Measurements from ENCODE around the gene LHPP. TPM values are rescaled to one million over a fixed set of nuclear protein-coding genes. Genes with fewer than 3 reads are reported as not detected.
A peak's percentile ranks its signal among the peaks of the same experiment; 100 is the strongest.
"Not testable (repeated sequence)": the region's sequence is repeated elsewhere in the genome, so short reads cannot be mapped to it uniquely, and the experiment has no call there.

LHPP gene
- total and polyA plus RNA-seq, 11 donors = 5.6 to 23.5 (median 13.2) TPM

DNA sequence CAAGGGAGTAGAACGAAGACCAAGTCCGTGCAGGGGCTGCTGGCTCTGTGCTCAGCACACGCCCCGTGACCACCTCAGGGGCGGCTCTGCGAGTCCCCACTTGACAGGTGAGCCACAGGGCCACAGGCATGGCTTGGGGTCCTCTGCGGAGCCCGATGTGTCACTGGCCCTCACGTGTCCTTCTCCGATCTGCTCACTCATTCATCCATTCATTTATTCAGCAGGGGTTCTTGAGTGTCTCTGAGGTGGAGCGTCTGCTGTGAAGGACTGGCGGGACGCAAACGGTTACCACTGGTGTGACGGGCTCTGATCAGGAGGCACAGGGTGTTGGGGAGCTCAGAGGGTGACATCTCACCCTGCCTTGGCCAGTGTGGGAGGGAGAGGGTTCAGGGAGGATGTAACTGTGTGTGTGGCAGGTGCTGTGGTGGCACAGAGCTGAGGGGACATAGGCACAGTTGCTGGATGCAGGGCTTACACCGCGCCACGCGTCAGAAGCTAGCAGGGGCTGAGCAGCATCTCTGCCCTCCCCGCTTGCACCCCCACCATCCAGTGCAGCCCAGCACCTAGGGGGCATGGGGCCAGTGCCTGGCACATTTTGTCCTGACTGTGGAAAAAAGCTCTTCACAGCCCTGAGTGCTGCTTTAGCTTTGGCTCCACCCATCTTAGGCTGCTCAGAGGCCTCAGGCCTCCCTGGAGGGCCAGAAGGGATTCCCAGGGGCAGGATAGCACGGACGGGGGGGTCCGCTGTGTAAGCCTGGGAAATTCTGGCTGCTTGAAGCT is 116.8 kb downstream of the LHPP start:
- H3K27ac ChIP-seq = no peak overlapping the region
- no peaks in the 10 kb centered on the region for H3K36me3 ChIP-seq
- no peaks in the 10 kb centered on the region for H3K4me1 ChIP-seq
- DNase-seq (peak in 3 of 5 donors; percentile 14 to 46 (median 14)), ATAC-seq (peak in 1 of 4 donors; percentile 16)
- H3K9me3 ChIP-seq = peaks cover 0 to 18% (median 0%) of the 10 kb centered on the region in 12 donors
- H3K27me3 ChIP-seq = no peaks in the 10 kb centered on the region
- intact Hi-C loops (cut with DNase I) = no loop called here
- 91 to 97% (median 92%) methylated on average over 20 to 23 of the region's 23 CpGs for WGBS, 4 donors
- H3K4me3 ChIP-seq = no peak overlapping the region
- no peak for TF ChIP-seq POLR2A (IDR thresholded peaks at IDR 0.05)
- TF ChIP-seq, protein P1, sequence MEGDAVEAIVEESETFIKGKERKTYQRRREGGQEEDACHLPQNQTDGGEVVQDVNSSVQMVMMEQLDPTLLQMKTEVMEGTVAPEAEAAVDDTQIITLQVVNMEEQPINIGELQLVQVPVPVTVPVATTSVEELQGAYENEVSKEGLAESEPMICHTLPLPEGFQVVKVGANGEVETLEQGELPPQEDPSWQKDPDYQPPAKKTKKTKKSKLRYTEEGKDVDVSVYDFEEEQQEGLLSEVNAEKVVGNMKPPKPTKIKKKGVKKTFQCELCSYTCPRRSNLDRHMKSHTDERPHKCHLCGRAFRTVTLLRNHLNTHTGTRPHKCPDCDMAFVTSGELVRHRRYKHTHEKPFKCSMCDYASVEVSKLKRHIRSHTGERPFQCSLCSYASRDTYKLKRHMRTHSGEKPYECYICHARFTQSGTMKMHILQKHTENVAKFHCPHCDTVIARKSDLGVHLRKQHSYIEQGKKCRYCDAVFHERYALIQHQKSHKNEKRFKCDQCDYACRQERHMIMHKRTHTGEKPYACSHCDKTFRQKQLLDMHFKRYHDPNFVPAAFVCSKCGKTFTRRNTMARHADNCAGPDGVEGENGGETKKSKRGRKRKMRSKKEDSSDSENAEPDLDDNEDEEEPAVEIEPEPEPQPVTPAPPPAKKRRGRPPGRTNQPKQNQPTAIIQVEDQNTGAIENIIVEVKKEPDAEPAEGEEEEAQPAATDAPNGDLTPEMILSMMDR (IDR thresholded peaks at IDR 0.05) = no peak

DNA sequence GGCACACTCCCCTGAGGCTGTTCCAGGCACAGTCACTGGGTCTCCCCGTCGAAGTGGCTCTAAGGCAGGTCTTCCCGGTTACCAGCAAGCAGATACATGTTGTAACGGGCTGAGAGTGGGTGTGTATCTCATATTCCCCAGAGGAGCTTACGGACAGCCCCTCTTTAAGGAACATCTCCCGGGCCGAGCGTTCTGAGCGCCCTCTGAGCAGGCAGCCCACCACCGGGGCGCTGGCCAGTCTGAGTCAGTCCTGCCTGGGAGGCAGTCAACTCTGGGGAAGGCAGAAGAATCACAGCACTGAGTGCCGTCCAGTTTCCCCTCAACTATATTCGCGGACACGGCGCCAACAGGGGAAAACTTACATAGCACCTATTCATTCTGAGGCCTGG is 117.4 kb downstream of the LHPP start:
- Histone ChIP-seq H3K27ac (no peak overlapping the region), H3K4me1 (no peaks in the 10 kb centered on the region), H3K9me3 (peaks cover 0 to 18% (median 0%) of the 10 kb centered on the region in 12 donors), H3K27me3 (no peaks in the 10 kb centered on the region), H3K36me3 (no peaks in the 10 kb centered on the region), H3K4me3 (no peak overlapping the region)
- TF ChIP-seq, protein P1 (IDR thresholded peaks at IDR 0.05) = no peak
- TF ChIP-seq POLR2A (IDR thresholded peaks at IDR 0.05) = no peak
- WGBS, 4 donors = 66 to 79% (median 76%) methylated on average over 16 of the region's 16 CpGs
- DNase-seq (peak in 3 of 5 donors; percentile 14 to 60 (median 27)), ATAC-seq (peak in 2 of 4 donors; percentile 13 to 31)
- intact Hi-C loops (cut with DNase I) = no loop called here

DNA sequence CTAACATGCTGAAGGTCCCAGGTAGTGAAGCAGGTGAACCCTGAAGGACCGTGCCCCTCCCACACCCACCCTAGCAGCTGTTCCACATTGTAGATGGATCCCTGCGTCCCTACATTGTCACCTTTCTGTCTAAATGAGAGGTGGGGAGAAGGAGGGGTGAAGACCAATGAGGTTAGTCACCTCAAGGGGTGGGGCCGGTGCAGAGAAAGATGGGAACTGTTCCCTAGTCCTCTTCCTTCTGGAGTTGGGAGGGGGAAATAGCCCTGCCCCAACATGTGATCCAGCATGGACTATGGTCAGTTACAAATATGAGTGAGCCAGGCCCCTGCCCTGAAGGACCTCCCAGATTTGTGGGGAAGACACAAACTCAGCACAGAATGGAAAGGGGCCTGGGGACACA is 124.5 kb downstream of the LHPP start:
- H3K27ac ChIP-seq = no peak overlapping the region
- 96 to 100% (median 97%) methylated on average over 3 of the region's 3 CpGs for WGBS, 4 donors
- H3K4me1 ChIP-seq = peaks cover 0 to 22% (median 12%) of the 10 kb centered on the region in 12 donors

DNA sequence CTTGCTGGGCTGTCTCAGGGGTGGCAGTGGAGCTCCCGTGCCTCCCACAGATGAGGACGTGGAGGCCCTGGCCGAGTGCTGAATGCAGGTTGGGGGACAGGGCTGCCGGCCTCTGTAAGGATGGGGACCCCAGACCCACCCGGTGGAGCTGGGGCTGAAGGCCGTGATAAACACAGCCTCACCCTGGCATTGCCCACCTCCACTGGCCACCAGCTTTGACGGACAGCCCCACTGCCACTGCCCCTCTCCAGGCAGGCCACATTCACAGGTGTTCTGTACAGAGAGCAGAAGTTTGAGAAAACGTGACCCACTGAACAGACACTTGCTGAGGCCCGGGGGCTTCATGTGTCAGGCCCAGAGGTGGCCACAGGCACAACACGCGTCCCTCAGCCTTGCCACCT is 126.2 kb downstream of the LHPP start:
- Histone ChIP-seq H3K27ac (peak overlapping the region in 1 of 12 donors; percentile 41), H3K36me3 (no peaks in the 10 kb centered on the region), H3K27me3 (no peaks in the 10 kb centered on the region), H3K4me3 (no peak overlapping the region), H3K4me1 (peaks cover 0 to 22% (median 12%) of the 10 kb centered on the region in 12 donors), H3K9me3 (peaks cover 0 to 5% (median 0%) of the 10 kb centered on the region in 12 donors)
- 94 to 97% (median 95%) methylated on average over 11 of the region's 11 CpGs for WGBS, 4 donors
- TF ChIP-seq POLR2A (IDR thresholded peaks at IDR 0.05) = no peak
- TF ChIP-seq, protein P1 (IDR thresholded peaks at IDR 0.05) = no peak
- no peak for ATAC-seq
- intact Hi-C loops (cut with DNase I) = no loop called here
- DNase-seq = peak in 2 of 5 donors; percentile 14 to 31

More for the DNA sequence above, 124.5 kb downstream of the LHPP start:
- DNase-seq (peak in 1 of 5 donors; percentile 5), ATAC-seq (no peak)
- intact Hi-C loops (cut with DNase I) = no loop called here
- Histone ChIP-seq H3K9me3 (peaks cover 0 to 3% (median 0%) of the 10 kb centered on the region in 12 donors), H3K36me3 (no peaks in the 10 kb centered on the region), H3K4me3 (no peak overlapping the region), H3K27me3 (no peaks in the 10 kb centered on the region)
- TF ChIP-seq, protein P1 (IDR thresholded peaks at IDR 0.05) = no peak
- no peak for TF ChIP-seq POLR2A (IDR thresholded peaks at IDR 0.05)

DNA sequence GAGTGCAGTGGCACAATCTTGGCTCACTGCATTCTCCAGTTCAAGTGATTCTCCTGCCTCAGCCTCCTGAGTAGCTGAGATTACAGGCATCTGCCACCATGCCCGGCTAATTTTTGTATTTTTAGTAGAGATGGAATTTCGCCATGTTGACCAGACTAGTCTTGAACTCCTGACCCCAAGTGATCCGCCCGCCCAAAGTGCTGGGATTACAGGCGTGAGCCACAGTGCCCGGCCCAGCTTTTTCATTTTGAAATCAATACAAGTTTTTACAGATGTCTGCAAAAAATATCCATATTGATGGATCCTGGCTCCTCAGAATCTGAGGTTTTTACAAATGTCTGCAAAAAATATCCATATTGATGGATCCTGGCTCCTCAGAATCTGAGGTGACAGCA is 126.7 kb downstream of the LHPP start:
- H3K4me3 ChIP-seq; H3K36me3 ChIP-seq; ATAC-seq; H3K27me3 ChIP-seq; intact Hi-C loops (cut with DNase I); H3K9me3 ChIP-seq: not testable (repeated sequence)
- H3K27ac ChIP-seq = peak overlapping the region in 7 of 12 donors; percentile 7 to 75 (median 41)
- WGBS, 4 donors = 86 to 93% (median 92%) methylated on average over 6 of the region's 6 CpGs
- DNase-seq = peak in 2 of 5 donors; percentile 14 to 18
- peaks cover 0 to 22% (median 12%) of the 10 kb centered on the region in 12 donors for H3K4me1 ChIP-seq

Measured in heart left ventricle (tissue), 16 donors.